H1 (cell line): ENCODE data around the gene TEX22.

Experiments used
- ATF3 ChIP-seq: IDR thresholded peaks from 2 replicates; pipeline ENCODE4 v1.6.1; 2011; ENCODE audit warnings: low read depth, mild to moderate bottlenecking, low read length; ENCODE audit not compliant: insufficient read depth
- EP300 ChIP-seq, 2 experiments: IDR thresholded peaks; 1 replicate in 1 of 2; 2 replicates in 1 of 2; pipeline ENCODE4 v1.6.1; 2011 to 2012; ENCODE audit warnings: low read depth in 2 of 2, low read length in 2 of 2, mild to moderate bottlenecking in 2 of 2, borderline replicate concordance in 1 of 2, inconsistent platforms in 1 of 2, moderate library complexity in 1 of 2

GRCh38 chr14:105368910-105369652 is 29.3 kb upstream of the TEX22 start:
- TF ChIP-seq ATF3 (no peak), EP300 (IDR thresholded peaks at IDR 0.05; ENCODE audit: borderline replicate concordance in 1 of 2, low read depth in 2 of 2, low read length in 2 of 2) (no peak)
